Spleen (tissue), 11 donors: ENCODE results near the gene PRIMPOL. TPM values are rescaled to one million over a fixed set of nuclear protein-coding genes. Genes with fewer than 3 reads are reported as not detected.
A peak's percentile ranks its signal among the peaks of the same experiment; 100 is the strongest.
"Not testable (repeated sequence)": the region's sequence is repeated elsewhere in the genome, so short reads cannot be mapped to it uniquely, and the experiment has no call there.

Experiments used
- DNase-seq: peaks from one replicate; pipeline ENCODE4 v3.0.0-alpha.2; 2020
- H3K27ac ChIP-seq, 8 donors: fragments of 200-600 bp; sonication (generic) in 7 of 8; 1 replicate in 4 of 8; 2 replicates in 4 of 8; pipeline versions ENCODE4 v1.5.0 to v1.8.0; 2016 to 2021; ENCODE audit warnings: inconsistent platforms in 4 of 8, mild to moderate bottlenecking in 4 of 8, moderate library complexity in 1 of 8
- H3K27me3 ChIP-seq, 7 donors: fragments of 200-600 bp; sonication (generic) in 6 of 7; replicated peaks in 1 of 7; 1 replicate in 4 of 7; 2 replicates in 3 of 7; pipeline versions ENCODE4 v1.5.0 to v1.8.0; 2016 to 2021; ENCODE audit warnings: inconsistent platforms in 3 of 7, mild to moderate bottlenecking in 1 of 7
- H3K36me3 ChIP-seq, 6 donors: fragments of 200-600 bp; sonication (generic) in 5 of 6; 1 replicate in 4 of 6; 2 replicates in 2 of 6; pipeline versions ENCODE4 v1.5.0 to v1.8.0; 2016 to 2021; ENCODE audit warnings: inconsistent platforms in 2 of 6
- H3K4me1 ChIP-seq, 6 donors: fragments of 200-600 bp; sonication (generic) in 5 of 6; 1 replicate in 3 of 6; 2 replicates in 3 of 6; pipeline versions ENCODE4 v1.5.0 to v1.8.0; 2016 to 2021; ENCODE audit warnings: inconsistent platforms in 3 of 6
- H3K4me3 ChIP-seq, 8 donors: fragments of 200-600 bp; sonication (generic) in 7 of 8; 1 replicate in 4 of 8; 2 replicates in 4 of 8; pipeline versions ENCODE4 v1.5.0 to v1.8.0; 2016 to 2021; ENCODE audit warnings: inconsistent platforms in 4 of 8, mild to moderate bottlenecking in 4 of 8, moderate library complexity in 2 of 8
- H3K9me3 ChIP-seq, 8 donors: fragments of 200-600 bp; sonication (generic) in 7 of 8; 1 replicate in 4 of 8; 2 replicates in 4 of 8; pipeline versions ENCODE4 v1.5.0 to v1.8.0; 2016 to 2021; ENCODE audit warnings: inconsistent platforms in 4 of 8
- CTCF ChIP-seq, 11 experiments: fragments of 200-600 bp in 7 of 11; fragments of 450-650 bp in 4 of 11; sonication (generic) in 4 of 11; IDR thresholded peaks in 8 of 11; conservative IDR thresholded peaks in 3 of 11; 1 replicate in 7 of 11; 2 replicates in 4 of 11; pipeline versions ENCODE4 v1.4.0 to v1.8.0; 2016 to 2021; ENCODE audit warnings: antibody characterized with exemption in 11 of 11, inconsistent platforms in 4 of 11, mild to moderate bottlenecking in 1 of 11
- POLR2A ChIP-seq, 3 donors: fragments of 450-650 bp; IDR thresholded peaks; one replicate each; pipeline ENCODE4 v1.5.1; 2017; ENCODE audit warnings: antibody characterized with exemption in 3 of 3, mild to moderate bottlenecking in 1 of 3
- POLR2AphosphoS5 ChIP-seq, 3 donors: sonication (generic); formaldehyde crosslinking; IDR thresholded peaks; one replicate each; pipeline ENCODE4 v1.5.1; 2017; ENCODE audit warnings: antibody characterized with exemption in 3 of 3
- WGBS, 5 donors: extraction: QIAGEN DNeasy Blood & Tissue Kit in 3 of 5; methylation state at CpG; one replicate each; pipeline versions ENCODE4 v1.1.5 to v1.1.7; 2013 to 2018; 5-methylcytosine and 5-hydroxymethylcytosine counted together
- intact Hi-C: fragments of 100-400 bp; cut with DNase I; formaldehyde crosslinking; loops from one replicate; pipeline ENCODE4 v1.15.0; 2023; ENCODE audit warnings: low total_unique reads
- polyA plus RNA-seq, 3 donors: library from polyadenylated mRNA; stranded (reverse); fragments of 200-250 nt; gene quantifications; one replicate each; pipeline ENCODE4 v1.2.1, GENCODE V29; 2013
- total RNA-seq, 7 donors: library from RNA; depleted of rRNA in 3 of 7; stranded (reverse); fragments of >200 nt in 3 of 7; fragmentation: NEBNext Ultra II Directional in 4 of 7; extraction: Animal tissue kit (Norgen Biotek cat#: 25700) in 4 of 7; gene quantifications; one replicate each; pipeline versions ENCODE4 v1.1.0 to v1.2.1, GENCODE V29; 2016 to 2021
- donor health status: healthy with polysubstance abuse.
- donor health status: DM: no; HTN: no; CAD: no; lungs with moderate emphysema.
- donor health status: DM: no; HTN: no; CAD: no.
- donor health status: Bipolar disorder and iron deficiency.
- donor health status: healthy.
- donor health status: DM: no; HTN: no; CAD: no.
- donor health status: DM: yes; HTN: yes; CAD: no.

PRIMPOL gene
- total and polyA plus RNA-seq, 10 donors: 17.0 to 46.7 (median 25.8) TPM

DNA sequence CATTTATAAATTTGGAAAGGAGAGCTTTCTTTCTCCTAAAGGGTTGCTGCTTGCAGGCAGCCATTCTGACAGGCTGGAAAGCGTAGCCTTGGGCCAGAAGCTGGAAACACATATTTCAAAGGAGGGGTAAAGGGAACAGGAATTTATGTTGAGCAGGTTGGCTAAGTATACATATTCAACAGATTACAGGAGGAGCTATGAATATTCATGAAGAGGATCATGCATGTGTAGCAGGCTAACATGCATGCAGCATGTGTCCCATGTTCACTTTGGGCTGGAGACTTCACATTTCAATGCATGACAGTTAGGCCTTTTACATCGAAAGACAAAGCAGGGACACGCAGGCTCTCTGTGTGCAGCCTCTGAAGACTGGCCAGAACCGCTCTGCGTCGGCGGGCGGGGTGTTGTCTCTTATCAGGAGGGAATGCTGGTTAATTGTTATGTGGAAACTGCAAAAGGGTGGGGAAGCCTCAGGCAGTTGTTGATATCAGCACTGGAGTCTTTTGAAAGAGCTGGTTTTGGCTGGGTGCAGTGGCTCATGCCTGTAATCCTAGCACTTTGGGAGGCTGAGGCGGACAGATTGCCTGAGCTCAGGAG lies 31.8 kb upstream of the PRIMPOL start:
- intact Hi-C loops: no loop called here
- no peak for DNase-seq
- TF ChIP-seq POLR2A (IDR thresholded peaks at IDR 0.05): no peak
- no peak for TF ChIP-seq POLR2AphosphoS5 (IDR thresholded peaks at IDR 0.05)
- no peak for TF ChIP-seq CTCF (IDR thresholded peaks at IDR 0.05 in 8 of 11, conservative IDR thresholded peaks at IDR 0.05 in 3 of 11)
- Histone ChIP-seq H3K4me1 (peaks cover 0 to 4% (median 0%) of the 10 kb centered on the region in 6 donors), H3K27ac (peak overlapping the region in 1 of 8 donors; percentile 9), H3K27me3 (no peaks in the 10 kb centered on the region), H3K36me3 (peaks cover 0 to 4% (median 0%) of the 10 kb centered on the region in 6 donors), H3K9me3 (peaks cover 2 to 17% (median 12%) of the 10 kb centered on the region in 8 donors), H3K4me3 (no peak overlapping the region)
- WGBS, 5 donors: 84 to 88% (median 86%) methylated on average over 8 to 9 of the region's 9 CpGs

- no peak overlapping the region for H3K27ac ChIP-seq
- H3K4me3 ChIP-seq: no peak overlapping the region
- H3K4me1 ChIP-seq: peaks cover 0 to 5% (median 0%) of the 10 kb centered on the region in 6 donors
- intact Hi-C loops: no loop called here
- TF ChIP-seq POLR2A (IDR thresholded peaks at IDR 0.05): no peak
- TF ChIP-seq CTCF (IDR thresholded peaks at IDR 0.05 in 8 of 11, conservative IDR thresholded peaks at IDR 0.05 in 3 of 11): no peak
- TF ChIP-seq POLR2AphosphoS5 (IDR thresholded peaks at IDR 0.05): no peak
- peaks cover 0 to 22% (median 0%) of the 10 kb centered on the region in 6 donors for H3K36me3 ChIP-seq
- WGBS, 5 donors: 75 to 86% (median 77%) methylated on average over 11 of the region's 11 CpGs
- no peaks in the 10 kb centered on the region for H3K27me3 ChIP-seq
- DNase-seq: no peak
- peaks cover 0 to 2% (median 0%) of the 10 kb centered on the region in 8 donors for H3K9me3 ChIP-seq
Observed at GRCh38 chr4:184620212-184620867, 29.2 kb upstream of the PRIMPOL start.

DNA sequence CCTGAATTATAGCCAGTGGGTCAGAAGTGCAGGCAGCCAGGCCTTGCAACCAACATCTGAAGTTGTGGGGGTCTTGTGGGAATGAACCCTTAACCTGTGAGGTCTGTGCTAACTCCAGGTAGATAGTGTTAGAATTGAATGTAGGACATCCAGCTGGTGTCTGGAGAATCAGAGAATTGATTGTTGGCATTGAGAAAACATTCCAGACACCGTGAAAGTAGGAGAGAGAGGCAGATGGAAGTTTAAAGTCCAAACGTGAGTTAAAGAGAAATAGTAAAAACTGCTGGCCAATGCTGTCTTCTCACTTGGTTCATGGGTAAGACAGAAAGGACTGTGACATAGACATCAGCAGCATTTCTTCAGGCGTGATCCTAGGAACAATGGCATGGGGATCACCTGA lies 28.0 kb upstream of the PRIMPOL start:
- H3K4me1 ChIP-seq: peaks cover 0 to 7% (median 0%) of the 10 kb centered on the region in 6 donors
- H3K36me3 ChIP-seq: peaks cover 0 to 34% (median 1%) of the 10 kb centered on the region in 6 donors
- TF ChIP-seq POLR2AphosphoS5 (IDR thresholded peaks at IDR 0.05) (no peak), POLR2A (IDR thresholded peaks at IDR 0.05) (no peak), CTCF (IDR thresholded peaks at IDR 0.05 in 8 of 11, conservative IDR thresholded peaks at IDR 0.05 in 3 of 11) (no peak)
- H3K9me3 ChIP-seq: no peaks in the 10 kb centered on the region
- WGBS, 5 donors: 89 to 95% (median 92%) methylated on average over 3 of the region's 3 CpGs
- H3K4me3 ChIP-seq: no peak overlapping the region
- H3K27ac ChIP-seq: no peak overlapping the region
- DNase-seq: no peak
- intact Hi-C loops: no loop called here
- H3K27me3 ChIP-seq: no peaks in the 10 kb centered on the region

GRCh38 chr4:184624504-184624903 lies 25.0 kb upstream of the PRIMPOL start:
- H3K27ac ChIP-seq, intact Hi-C loops, H3K27me3 ChIP-seq, H3K4me1 ChIP-seq, DNase-seq, H3K4me3 ChIP-seq, H3K9me3 ChIP-seq: not testable (repeated sequence)
- 92 to 99% (median 96%) methylated on average over 3 of the region's 3 CpGs for WGBS, 5 donors
- peaks cover 0 to 64% (median 22%) of the 10 kb centered on the region in 6 donors for H3K36me3 ChIP-seq
